ENCODE results near the gene DDX1.
"Not testable (repeated sequence)": the region's sequence is repeated elsewhere in the genome, so short reads cannot be mapped to it uniquely, and the experiment has no call there.

The DDX1 gene

DNA sequence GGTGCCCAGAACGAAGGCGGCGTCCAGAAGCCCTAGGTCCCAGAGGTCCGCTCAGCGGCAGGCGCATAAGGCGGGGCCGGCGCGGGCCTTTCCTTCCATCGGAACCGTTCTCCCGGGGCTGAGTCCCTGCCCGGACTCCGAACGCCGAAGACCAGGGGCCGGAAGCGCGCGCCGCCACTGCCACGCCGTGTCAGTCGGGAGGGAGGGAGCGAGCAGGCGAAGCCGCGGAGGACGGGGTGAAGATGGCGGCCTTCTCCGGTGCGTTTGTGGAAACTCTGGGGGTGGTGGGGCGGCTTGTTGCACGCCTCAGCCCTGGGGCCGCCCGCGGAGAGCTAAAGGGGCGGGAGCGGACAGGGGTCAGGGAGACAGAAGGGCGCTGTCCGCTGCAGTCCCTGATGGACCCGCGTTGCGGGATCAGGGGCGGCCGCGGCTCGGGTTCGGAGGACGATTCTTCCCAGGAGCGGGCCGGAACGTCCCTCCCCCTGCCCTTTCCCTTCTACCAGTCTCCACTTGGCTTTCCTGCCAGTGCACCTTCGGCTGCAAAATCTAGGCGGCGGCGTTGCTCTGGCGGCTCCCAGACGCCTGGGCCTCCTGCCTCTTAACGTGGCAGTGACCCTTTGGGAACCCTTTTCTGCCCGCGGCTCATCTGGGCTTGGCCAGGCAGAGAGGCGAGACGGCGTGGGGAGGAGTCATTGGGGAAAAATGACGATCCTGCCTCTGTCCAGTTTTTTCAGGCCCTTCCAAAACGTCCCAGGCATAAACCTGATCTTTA lies at the start of gene DDX1:
TSS of gene DDX1 (plus strand) at position 177 of the 772 bp plus-strand sequence. CDS start at position 243, 66 bp downstream.
- peak; percentile 86 for DNase-seq

GRCh38 chr2:15542269-15542668 lies 49.4 kb upstream of the DDX1 start:
- DNase-seq = not testable (repeated sequence)

DNA sequence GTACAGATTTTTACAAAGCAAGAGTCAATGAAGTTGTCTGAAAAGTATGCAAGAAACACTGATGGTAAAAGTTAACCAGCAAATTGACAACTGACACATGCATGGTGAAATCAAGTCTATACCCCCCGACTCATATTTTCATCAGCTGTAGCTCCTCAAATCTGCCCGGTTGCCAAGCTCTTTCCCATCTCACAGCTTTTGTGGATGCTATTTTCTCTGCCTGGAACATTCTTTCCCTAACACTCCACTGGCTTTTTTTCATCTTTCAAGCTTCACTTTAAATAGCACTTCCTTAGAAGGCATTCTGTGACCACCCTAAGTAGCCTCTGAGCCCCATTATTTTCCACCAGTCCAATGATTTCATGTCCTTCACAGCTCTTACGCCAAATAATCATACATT lies 48.6 kb upstream of the DDX1 start:
- DNase-seq = no peak

GRCh38 chr2:15543541-15543940 lies 48.1 kb upstream of the DDX1 start:
- no peak for DNase-seq

- DNase-seq = no peak
These were observed 47.4 kb upstream of the DDX1 start for GRCh38 chr2:15544227-15544626.

- DNase-seq = no peak
These were observed 45.2 kb upstream of the DDX1 start for GRCh38 chr2:15546297-15547098.

DNA sequence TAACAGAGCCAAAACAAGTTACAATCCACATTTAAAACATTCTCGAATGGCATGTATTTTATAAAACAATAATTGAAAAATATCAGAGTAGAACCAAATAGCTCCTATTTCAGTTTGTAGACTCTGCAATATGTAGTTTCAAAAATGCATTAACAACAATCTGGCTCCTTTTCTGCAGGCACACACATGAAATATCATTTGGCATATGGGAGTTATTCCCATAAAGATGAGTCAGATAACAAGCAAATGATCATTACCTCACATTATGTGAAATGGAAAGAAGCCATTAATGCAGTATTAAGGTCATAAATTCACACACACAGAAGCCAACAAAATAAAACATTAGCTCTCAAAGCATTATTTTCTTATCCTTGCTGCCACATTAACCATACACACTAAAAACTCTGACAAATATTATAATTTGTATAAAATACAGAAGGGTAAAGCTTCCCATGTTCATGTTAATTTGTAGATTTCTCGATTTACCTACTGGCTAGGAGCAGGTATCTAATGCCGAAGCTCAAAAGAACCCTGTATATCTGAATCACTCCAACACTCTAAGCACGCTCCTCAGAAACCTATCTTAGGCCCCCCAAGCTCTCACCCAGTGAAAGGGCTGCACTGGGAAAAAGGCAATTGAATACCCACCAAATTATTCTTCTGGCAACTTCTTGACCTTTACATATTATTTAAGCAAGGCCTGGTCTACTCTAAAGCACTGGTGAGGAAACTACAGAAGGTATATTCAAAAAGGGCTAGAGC lies 44.4 kb upstream of the DDX1 start:
- peak; percentile 16 for DNase-seq

DNA sequence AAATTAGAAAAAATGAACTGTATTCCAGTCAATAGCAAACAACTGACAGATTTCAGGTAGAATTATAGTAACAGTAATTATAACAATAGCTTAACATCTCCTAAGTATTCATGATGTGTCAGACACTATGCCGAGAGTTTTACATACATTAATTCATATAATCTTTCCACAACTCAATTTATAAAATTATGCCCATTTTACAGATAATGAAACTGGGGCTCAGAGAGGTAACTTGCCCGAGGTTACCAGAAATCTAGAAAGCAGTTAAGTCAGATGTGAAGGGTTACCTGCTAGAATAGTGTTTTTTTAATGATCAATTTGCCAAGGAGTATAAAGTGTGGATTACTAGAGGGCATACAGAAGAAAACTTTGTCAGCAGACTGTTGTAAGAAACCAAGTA lies 42.7 kb upstream of the DDX1 start:
- no peak for DNase-seq

DNA sequence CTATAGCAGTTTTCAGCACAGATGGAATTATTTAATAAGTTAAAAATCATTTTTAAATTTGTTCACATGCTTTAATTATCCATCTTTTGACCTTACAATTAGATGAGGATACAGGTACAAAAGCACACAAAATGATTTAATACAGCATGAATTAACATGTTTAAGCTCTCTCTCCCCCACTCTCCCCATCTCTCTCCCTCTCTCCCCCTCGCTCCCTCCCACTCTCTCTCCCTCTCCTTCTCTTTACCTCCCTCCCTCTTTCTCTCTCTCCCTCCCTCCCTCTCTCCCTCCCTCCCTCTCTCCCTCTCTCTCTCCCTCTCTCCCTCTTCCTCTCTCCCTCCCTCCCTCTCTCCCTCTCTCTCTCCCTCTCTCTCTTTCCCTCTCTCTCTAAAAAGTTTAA lies 38.1 kb upstream of the DDX1 start:
- DNase-seq = no peak

- no peak for DNase-seq
These were observed 37.7 kb upstream of the DDX1 start for GRCh38 chr2:15553951-15554350.

DNA sequence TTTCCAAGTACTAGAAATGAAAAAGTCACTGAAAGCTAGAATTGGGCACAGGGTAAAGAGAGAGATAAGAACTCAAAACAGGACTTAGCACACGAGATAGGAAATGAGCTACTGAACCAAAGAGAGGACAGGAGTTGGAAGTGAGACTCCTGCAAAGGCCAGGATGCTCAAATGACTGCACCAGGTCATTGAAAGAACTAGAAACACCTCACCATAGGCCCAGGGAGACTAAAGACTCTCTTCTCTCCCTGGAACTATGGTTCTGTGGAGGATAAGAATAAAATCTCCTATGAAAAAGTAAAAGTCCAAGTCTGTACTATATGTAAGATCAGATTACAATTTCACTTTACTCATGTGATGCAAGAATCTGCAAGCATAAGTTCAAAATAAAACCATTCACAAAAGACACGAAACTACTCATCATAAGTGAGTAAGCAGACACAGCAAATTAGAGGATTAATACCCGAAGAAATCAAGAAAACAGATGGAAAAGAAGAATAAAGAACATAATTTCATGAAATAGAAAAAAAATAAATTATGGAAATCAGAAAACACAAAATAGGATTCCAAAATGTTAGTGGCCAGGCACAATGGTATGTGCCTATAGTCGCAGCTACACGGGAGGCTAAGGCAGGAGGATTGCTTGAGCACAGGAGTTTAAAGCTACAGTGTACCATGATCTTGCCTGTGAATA lies 37.0 kb upstream of the DDX1 start:
- peak; percentile 28 for DNase-seq

DNA sequence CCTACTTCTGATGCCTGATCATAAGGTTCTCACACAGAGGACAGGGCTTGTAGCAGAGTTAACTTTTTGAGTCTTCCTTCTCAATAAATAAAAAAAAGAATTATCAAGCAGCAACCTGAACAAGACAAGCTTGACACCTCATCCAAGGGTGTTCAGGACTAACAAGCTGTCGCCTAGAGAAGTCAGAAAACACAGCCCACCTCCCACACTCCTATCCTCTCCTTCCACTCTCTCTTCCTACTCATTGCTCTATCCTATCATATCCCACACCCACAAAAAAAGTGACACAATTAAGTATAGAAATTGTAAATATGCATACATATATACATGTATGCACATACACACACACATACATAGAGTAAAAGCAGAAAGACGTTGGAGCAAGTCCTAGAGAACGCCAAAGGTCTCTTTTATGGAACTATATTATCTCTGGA lies 35.9 kb upstream of the DDX1 start:
- DNase-seq = no peak

GRCh38 chr2:15556311-15556930 lies 35.2 kb upstream of the DDX1 start:
- no peak for DNase-seq

GRCh38 chr2:15557887-15558311 lies 33.8 kb upstream of the DDX1 start:
- DNase-seq = no peak

GRCh38 chr2:15559379-15560139 lies 32.1 kb upstream of the DDX1 start:
- no peak for DNase-seq

- peak; percentile 26 for DNase-seq
These were observed 31.3 kb upstream of the DDX1 start for GRCh38 chr2:15560140-15560987.

- DNase-seq = peak; percentile 90
These were observed 30.6 kb upstream of the DDX1 start, which contains the start of gene NBAS for GRCh38 chr2:15560988-15561573. NBAS (minus strand) TSS chr2:15561334; CDS start chr2:15561304, 30 bp downstream.

DNA sequence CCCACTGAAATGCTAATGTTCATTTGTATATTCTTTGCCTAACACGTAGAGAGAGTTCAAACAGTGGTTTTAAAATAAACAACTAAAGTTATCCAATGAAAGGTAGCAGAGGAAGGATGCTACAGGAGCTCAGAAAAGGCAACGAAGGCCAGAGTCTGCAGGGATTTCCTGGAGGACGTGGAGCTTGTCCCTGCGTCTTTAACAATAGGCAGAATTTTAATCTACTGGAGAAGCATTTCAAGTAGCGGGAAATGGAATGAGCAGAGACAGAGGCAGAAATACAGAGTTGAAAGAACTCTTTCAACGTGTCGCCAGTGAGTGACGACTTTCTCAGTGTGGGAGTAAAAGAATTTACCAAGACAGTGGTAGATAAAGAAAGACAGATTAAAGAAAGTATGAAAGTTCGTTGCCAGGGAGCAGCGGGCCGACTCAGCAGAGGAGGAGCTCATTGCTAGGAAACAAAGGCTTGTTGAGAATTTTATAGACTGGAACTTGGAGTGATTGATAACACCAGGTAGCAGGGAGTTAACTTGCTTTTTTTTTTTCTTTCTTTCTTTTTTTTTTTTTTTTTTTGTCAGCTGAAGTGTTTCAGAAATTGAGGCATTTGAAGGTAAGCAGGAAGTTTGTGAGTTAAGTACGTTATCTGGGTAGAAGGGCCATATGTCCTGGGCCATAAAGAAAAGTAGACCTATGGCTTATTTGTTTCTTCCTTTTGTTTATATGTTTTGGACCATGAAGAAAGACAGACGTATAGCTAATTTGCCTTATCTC lies 29.9 kb upstream of the DDX1 start:
- peak; percentile 56 for DNase-seq

Measured in fibroblast of skin of right biceps (primary cell).